ENCODE measurements around the gene PHLDA3.
A peak's percentile ranks its signal among the peaks of the same experiment; 100 is the strongest.

GRCh38 chr1:201488830-201489589 lies 20.0 kb upstream of the PHLDA3 start:
- peak; percentile 89 to 95 for TF ChIP-seq JUN (IDR thresholded peaks at IDR 0.05)
- peak; percentile 88 for TF ChIP-seq MAX (IDR thresholded peaks at IDR 0.05)
- no peak for TF ChIP-seq CBX8 (IDR thresholded peaks at IDR 0.05)
- TF ChIP-seq SREBF2 (IDR thresholded peaks at IDR 0.05) = no peak
- TF ChIP-seq CHD2 (IDR thresholded peaks at IDR 0.05; ENCODE audit: low read length, partially characterized antibody) = no peak

Measured in A549 (cell line).